Measurements from ENCODE around the gene DPEP3.

- TF ChIP-seq, protein P1, sequence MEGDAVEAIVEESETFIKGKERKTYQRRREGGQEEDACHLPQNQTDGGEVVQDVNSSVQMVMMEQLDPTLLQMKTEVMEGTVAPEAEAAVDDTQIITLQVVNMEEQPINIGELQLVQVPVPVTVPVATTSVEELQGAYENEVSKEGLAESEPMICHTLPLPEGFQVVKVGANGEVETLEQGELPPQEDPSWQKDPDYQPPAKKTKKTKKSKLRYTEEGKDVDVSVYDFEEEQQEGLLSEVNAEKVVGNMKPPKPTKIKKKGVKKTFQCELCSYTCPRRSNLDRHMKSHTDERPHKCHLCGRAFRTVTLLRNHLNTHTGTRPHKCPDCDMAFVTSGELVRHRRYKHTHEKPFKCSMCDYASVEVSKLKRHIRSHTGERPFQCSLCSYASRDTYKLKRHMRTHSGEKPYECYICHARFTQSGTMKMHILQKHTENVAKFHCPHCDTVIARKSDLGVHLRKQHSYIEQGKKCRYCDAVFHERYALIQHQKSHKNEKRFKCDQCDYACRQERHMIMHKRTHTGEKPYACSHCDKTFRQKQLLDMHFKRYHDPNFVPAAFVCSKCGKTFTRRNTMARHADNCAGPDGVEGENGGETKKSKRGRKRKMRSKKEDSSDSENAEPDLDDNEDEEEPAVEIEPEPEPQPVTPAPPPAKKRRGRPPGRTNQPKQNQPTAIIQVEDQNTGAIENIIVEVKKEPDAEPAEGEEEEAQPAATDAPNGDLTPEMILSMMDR (IDR thresholded peaks at IDR 0.05) = no peak
- TF ChIP-seq EZH2 (IDR thresholded peaks at IDR 0.05) (no peak), EZH2phosphoT487 (IDR thresholded peaks at IDR 0.05) (no peak)
Measured at GRCh38 chr16:67986949-67987348, 6.7 kb upstream of the DPEP3 start.

Data from neural progenitor cell (in vitro differentiated cells).